Measurements from ENCODE around the gene ATXN2L. TPM values are rescaled to one million over a fixed set of nuclear protein-coding genes. Genes with fewer than 3 reads are reported as not detected.
"Not testable (repeated sequence)": the region's sequence is repeated elsewhere in the genome, so short reads cannot be mapped to it uniquely, and the experiment has no call there.

The ATXN2L gene
- total RNA-seq (102 TPM), polyA plus RNA-seq (ENCODE audit: insufficient read depth, low read depth, low replicate concordance) (43.2 TPM)
- long read RNA-seq, donor 1, partial matches to known transcripts, result 10 of 17 reads
- long read RNA-seq, donor 1, other reads (novel, unspliced or antisense), result 0 of 17 reads
- long read RNA-seq, donor 2, full-length matches to known transcripts, result 5 of 5 reads
- long read RNA-seq, donor 2, partial matches to known transcripts, result 0 of 5 reads
- long read RNA-seq, donor 2, other reads (novel, unspliced or antisense), result 0 of 5 reads
- long read RNA-seq, donor 3, partial matches to known transcripts, result 11 of 17 reads
- long read RNA-seq, donor 3, other reads (novel, unspliced or antisense), result 0 of 17 reads
- long read RNA-seq, donor 4, full-length matches to known transcripts, result 5 of 17 reads
- long read RNA-seq, donor 4, partial matches to known transcripts, result 12 of 17 reads
- long read RNA-seq, donor 4, other reads (novel, unspliced or antisense), result 0 of 17 reads
- long read RNA-seq, donor 5, result 0 reads
- long read RNA-seq, donor 6, partial matches to known transcripts, result 6 of 6 reads
- long read RNA-seq, donor 6, other reads (novel, unspliced or antisense), result 0 of 6 reads
- long read RNA-seq, donor 7, partial matches to known transcripts, result 9 of 38 reads
- long read RNA-seq, donor 7, other reads (novel, unspliced or antisense), result 26 of 38 reads
- long read RNA-seq, donor 8, partial matches to known transcripts, result 0 of 7 reads
- long read RNA-seq, donor 8, other reads (novel, unspliced or antisense), result 0 of 7 reads
- long read RNA-seq, donor 9, result 0 reads
- long read RNA-seq, donor 10, full-length matches to known transcripts, result 4 of 4 reads
- long read RNA-seq, donor 10, partial matches to known transcripts, result 0 of 4 reads
- long read RNA-seq, donor 10, other reads (novel, unspliced or antisense), result 0 of 4 reads

- peak within 1 kb of the TSS; percentile 22 to 89 (median 67) for H3K9ac ChIP-seq (ENCODE audit: low read length in 3 of 3)
- no peaks in the 10 kb centered on the region for H3K9me3 ChIP-seq (ENCODE audit: control insufficient read depth in 2 of 3, insufficient read depth in 1 of 3, low read length in 3 of 3)
- intact Hi-C loops (cut with DNase I), result no loop called here
- no peak for FAIRE-seq
- peak within 1 kb of the TSS; percentile 98 for H3K27ac ChIP-seq (ENCODE audit: low read depth in 2 of 2, low read length in 2 of 2)
- peak within 1 kb of the TSS; percentile 65 to 85 (median 78) for H3K4me3 ChIP-seq (ENCODE audit: low read length in 3 of 3)
- peaks cover 0 to 14% (median 0%) of the 10 kb centered on the region in 3 donors for H3K4me1 ChIP-seq (ENCODE audit: control insufficient read depth in 2 of 3, insufficient read depth in 2 of 3, low read depth in 1 of 3, low read length in 3 of 3)
- no peaks in the 10 kb centered on the region for H3K27me3 ChIP-seq (ENCODE audit: control insufficient read depth, insufficient read depth, low read length)
- peak; percentile 95 to 99 (median 97) for DNase-seq
- TF ChIP-seq CTCF (IDR thresholded peaks at IDR 0.05; ENCODE audit: borderline replicate concordance, extremely low read depth, insufficient read depth), result no peak
- H3K36me3 ChIP-seq (ENCODE audit: control insufficient read depth in 2 of 3, insufficient read depth in 3 of 3, low read length in 3 of 3), result peaks cover 9 to 24% (median 9%) of the 10 kb centered on the region in 3 donors
Measured at GRCh38 chr16:28822520-28823290, at the start of gene ATXN2L. Gene ATXN2L, plus strand, starts transcription at chr16:28822999. Its CDS starts 261 bp downstream, at chr16:28823260.

GRCh38 chr16:28781697-28782096 is 41.1 kb upstream of the ATXN2L start:
- H3K4me3 ChIP-seq (ENCODE audit: low read length in 3 of 3); intact Hi-C loops (cut with DNase I); H3K27me3 ChIP-seq (ENCODE audit: control insufficient read depth, insufficient read depth, low read length); H3K9me3 ChIP-seq (ENCODE audit: control insufficient read depth in 2 of 3, insufficient read depth in 1 of 3, low read length in 3 of 3); H3K9ac ChIP-seq (ENCODE audit: low read length in 3 of 3); H3K36me3 ChIP-seq (ENCODE audit: control insufficient read depth in 2 of 3, insufficient read depth in 3 of 3, low read length in 3 of 3); H3K4me1 ChIP-seq (ENCODE audit: control insufficient read depth in 2 of 3, insufficient read depth in 2 of 3, low read depth in 1 of 3, low read length in 3 of 3); H3K27ac ChIP-seq (ENCODE audit: low read depth in 2 of 2, low read length in 2 of 2); FAIRE-seq; DNase-seq: not testable (repeated sequence)

- DNase-seq; FAIRE-seq; intact Hi-C loops (cut with DNase I); H3K36me3 ChIP-seq (ENCODE audit: control insufficient read depth in 2 of 3, insufficient read depth in 3 of 3, low read length in 3 of 3); H3K4me1 ChIP-seq (ENCODE audit: control insufficient read depth in 2 of 3, insufficient read depth in 2 of 3, low read depth in 1 of 3, low read length in 3 of 3); H3K9me3 ChIP-seq (ENCODE audit: control insufficient read depth in 2 of 3, insufficient read depth in 1 of 3, low read length in 3 of 3); H3K27ac ChIP-seq (ENCODE audit: low read depth in 2 of 2, low read length in 2 of 2); H3K9ac ChIP-seq (ENCODE audit: low read length in 3 of 3); H3K4me3 ChIP-seq (ENCODE audit: low read length in 3 of 3); H3K27me3 ChIP-seq (ENCODE audit: control insufficient read depth, insufficient read depth, low read length): not testable (repeated sequence)
Measured at GRCh38 chr16:28782357-28782756, 40.4 kb upstream of the ATXN2L start.

GRCh38 chr16:28802235-28803019 is 20.4 kb upstream of the ATXN2L start:
- H3K36me3 ChIP-seq (ENCODE audit: control insufficient read depth in 2 of 3, insufficient read depth in 3 of 3, low read length in 3 of 3); H3K4me3 ChIP-seq (ENCODE audit: low read length in 3 of 3); H3K27me3 ChIP-seq (ENCODE audit: control insufficient read depth, insufficient read depth, low read length); FAIRE-seq; intact Hi-C loops (cut with DNase I); H3K9ac ChIP-seq (ENCODE audit: low read length in 3 of 3); H3K4me1 ChIP-seq (ENCODE audit: control insufficient read depth in 2 of 3, insufficient read depth in 2 of 3, low read depth in 1 of 3, low read length in 3 of 3); H3K9me3 ChIP-seq (ENCODE audit: control insufficient read depth in 2 of 3, insufficient read depth in 1 of 3, low read length in 3 of 3); H3K27ac ChIP-seq (ENCODE audit: low read depth in 2 of 2, low read length in 2 of 2): not testable (repeated sequence)
- peak in 3 of 5 donors; percentile 56 to 80 (median 74) for DNase-seq
- TF ChIP-seq CTCF (IDR thresholded peaks at IDR 0.05; ENCODE audit: borderline replicate concordance, extremely low read depth, insufficient read depth), result peak; percentile 18

- H3K4me3 ChIP-seq (ENCODE audit: low read length in 3 of 3); DNase-seq; intact Hi-C loops (cut with DNase I); H3K36me3 ChIP-seq (ENCODE audit: control insufficient read depth in 2 of 3, insufficient read depth in 3 of 3, low read length in 3 of 3); H3K9ac ChIP-seq (ENCODE audit: low read length in 3 of 3); H3K27ac ChIP-seq (ENCODE audit: low read depth in 2 of 2, low read length in 2 of 2); FAIRE-seq; H3K27me3 ChIP-seq (ENCODE audit: control insufficient read depth, insufficient read depth, low read length); H3K4me1 ChIP-seq (ENCODE audit: control insufficient read depth in 2 of 3, insufficient read depth in 2 of 3, low read depth in 1 of 3, low read length in 3 of 3); H3K9me3 ChIP-seq (ENCODE audit: control insufficient read depth in 2 of 3, insufficient read depth in 1 of 3, low read length in 3 of 3): not testable (repeated sequence)
Measured at GRCh38 chr16:28807445-28808120, 15.2 kb upstream of the ATXN2L start.

All from kidney (tissue), 22 donors.